ENCODE results near the gene CACNA1D. TPM values are rescaled to one million over a fixed set of nuclear protein-coding genes. Genes with fewer than 3 reads are reported as not detected.

Gene CACNA1D
- total RNA-seq, 4 donors from 2014 or later, result 12.7 to 98.9 (median 25.0) TPM

DNA sequence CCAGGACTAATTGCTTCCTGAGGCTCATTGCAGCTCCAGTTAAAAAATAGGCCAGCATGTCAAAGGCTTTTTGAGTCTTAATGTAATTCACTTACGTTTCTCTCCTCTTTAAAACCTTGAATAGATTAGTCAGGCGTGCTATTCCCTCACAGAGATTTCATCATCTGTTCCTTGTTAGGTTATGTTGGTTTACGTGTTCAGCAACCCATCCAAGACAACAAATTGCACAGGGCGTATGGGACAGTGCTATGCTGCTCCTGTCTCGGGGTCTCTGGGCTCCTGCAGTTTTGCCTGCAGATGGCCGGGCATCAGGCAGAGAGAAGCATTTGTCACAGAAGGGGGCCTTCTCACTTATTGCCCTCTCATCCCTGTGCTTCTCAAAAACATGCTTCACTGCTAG lies 234.7 kb downstream of the CACNA1D start:
- TF ChIP-seq POLR2A (IDR thresholded peaks at IDR 0.05) (no peak), POLR2AphosphoS5 (IDR thresholded peaks at IDR 0.05) (no peak), EP300 (IDR thresholded peaks at IDR 0.05; ENCODE audit: low read depth) (no peak)
- TF ChIP-seq, protein P1, sequence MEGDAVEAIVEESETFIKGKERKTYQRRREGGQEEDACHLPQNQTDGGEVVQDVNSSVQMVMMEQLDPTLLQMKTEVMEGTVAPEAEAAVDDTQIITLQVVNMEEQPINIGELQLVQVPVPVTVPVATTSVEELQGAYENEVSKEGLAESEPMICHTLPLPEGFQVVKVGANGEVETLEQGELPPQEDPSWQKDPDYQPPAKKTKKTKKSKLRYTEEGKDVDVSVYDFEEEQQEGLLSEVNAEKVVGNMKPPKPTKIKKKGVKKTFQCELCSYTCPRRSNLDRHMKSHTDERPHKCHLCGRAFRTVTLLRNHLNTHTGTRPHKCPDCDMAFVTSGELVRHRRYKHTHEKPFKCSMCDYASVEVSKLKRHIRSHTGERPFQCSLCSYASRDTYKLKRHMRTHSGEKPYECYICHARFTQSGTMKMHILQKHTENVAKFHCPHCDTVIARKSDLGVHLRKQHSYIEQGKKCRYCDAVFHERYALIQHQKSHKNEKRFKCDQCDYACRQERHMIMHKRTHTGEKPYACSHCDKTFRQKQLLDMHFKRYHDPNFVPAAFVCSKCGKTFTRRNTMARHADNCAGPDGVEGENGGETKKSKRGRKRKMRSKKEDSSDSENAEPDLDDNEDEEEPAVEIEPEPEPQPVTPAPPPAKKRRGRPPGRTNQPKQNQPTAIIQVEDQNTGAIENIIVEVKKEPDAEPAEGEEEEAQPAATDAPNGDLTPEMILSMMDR (IDR thresholded peaks at IDR 0.05), result no peak
- DNase-seq, result no peak
- Histone ChIP-seq H3K36me3 (no peaks in the 10 kb centered on the region), H3K4me3 (no peak overlapping the region), H3K9me3 (no peaks in the 10 kb centered on the region), H3K4me1 (peaks cover 0 to 3% (median 0%) of the 10 kb centered on the region in 4 donors), H3K27me3 (no peaks in the 10 kb centered on the region), H3K27ac (no peak overlapping the region)
- in situ Hi-C loops (cut with MboI; ENCODE audit: low pct_ligation_motif_present in 1 of 4, low pct_unique_long_range_greater_than_20kb in 1 of 4, low sequenced_read_pairs in 3 of 4) (no loop called here), intact Hi-C loops (cut with DNase I; ENCODE audit: low total_unique reads) (no loop called here)
- 58 to 93% methylated on average over 2 to 6 of the region's 6 CpGs for WGBS, 2 donors (ENCODE audit: low coverage in 1 of 2)

- TF ChIP-seq EP300 (IDR thresholded peaks at IDR 0.05; ENCODE audit: low read depth), result no peak
- TF ChIP-seq, protein P1 (IDR thresholded peaks at IDR 0.05), result peak in 4 of 5 experiments; percentile 12 to 23 (median 18)
- intact Hi-C loops (cut with DNase I; ENCODE audit: low total_unique reads), result no loop called here
- WGBS, 2 donors (ENCODE audit: low coverage in 1 of 2), result 23 to 38% methylated on average over 2 of the region's 2 CpGs
Observed at GRCh38 chr3:53729618-53730017, 235.2 kb downstream of the CACNA1D start.

DNA sequence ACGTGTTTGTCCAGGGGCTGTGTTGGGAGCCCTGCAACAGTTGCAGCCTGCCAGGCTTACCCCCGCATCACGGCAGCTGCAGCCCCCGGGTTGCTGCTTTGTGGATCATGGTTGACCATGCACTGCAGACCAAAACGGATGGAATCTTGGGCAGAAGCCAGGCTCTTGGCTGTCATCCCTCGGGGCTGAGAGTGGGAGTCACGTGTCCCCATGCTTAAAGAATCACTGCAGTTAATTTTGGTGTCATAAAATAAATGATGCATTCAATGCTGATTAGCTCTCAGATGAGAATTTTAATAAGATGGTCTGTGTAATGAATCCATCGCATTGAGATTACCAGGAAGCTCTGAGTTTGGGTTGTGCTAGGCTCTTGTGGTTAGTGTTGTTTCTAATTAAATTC lies 236.2 kb downstream of the CACNA1D start:
- in situ Hi-C loops (cut with MboI; ENCODE audit: low pct_ligation_motif_present in 1 of 4, low pct_unique_long_range_greater_than_20kb in 1 of 4, low sequenced_read_pairs in 3 of 4) (no loop called here), intact Hi-C loops (cut with DNase I; ENCODE audit: low total_unique reads) (no loop called here)
- TF ChIP-seq, protein P1 (IDR thresholded peaks at IDR 0.05), result no peak
- TF ChIP-seq EP300 (IDR thresholded peaks at IDR 0.05; ENCODE audit: low read depth) (no peak), POLR2A (IDR thresholded peaks at IDR 0.05) (no peak), POLR2AphosphoS5 (IDR thresholded peaks at IDR 0.05) (no peak)
- peaks cover 0 to 3% (median 0%) of the 10 kb centered on the region in 4 donors for H3K4me1 ChIP-seq
- no peaks in the 10 kb centered on the region for H3K9me3 ChIP-seq
- 51 to 77% methylated on average over 4 to 8 of the region's 8 CpGs for WGBS, 2 donors (ENCODE audit: low coverage in 1 of 2)
- H3K36me3 ChIP-seq, result no peaks in the 10 kb centered on the region
- DNase-seq, result no peak
- no peak overlapping the region for H3K4me3 ChIP-seq
- H3K27ac ChIP-seq, result no peak overlapping the region
- H3K27me3 ChIP-seq, result no peaks in the 10 kb centered on the region

More at GRCh38 chr3:53729618-53730017, 235.2 kb downstream of the CACNA1D start:
- in situ Hi-C loops (cut with MboI; ENCODE audit: low pct_ligation_motif_present in 1 of 4, low pct_unique_long_range_greater_than_20kb in 1 of 4, low sequenced_read_pairs in 3 of 4), result no loop called here
- no peaks in the 10 kb centered on the region for H3K36me3 ChIP-seq
- H3K9me3 ChIP-seq, result no peaks in the 10 kb centered on the region
- no peak overlapping the region for H3K27ac ChIP-seq
- no peak for DNase-seq
- H3K4me1 ChIP-seq, result peaks cover 0 to 3% (median 0%) of the 10 kb centered on the region in 4 donors
- no peaks in the 10 kb centered on the region for H3K27me3 ChIP-seq
- H3K4me3 ChIP-seq, result no peak overlapping the region

GRCh38 chr3:53731934-53732624 lies 237.7 kb downstream of the CACNA1D start:
- H3K9me3 ChIP-seq, result no peaks in the 10 kb centered on the region
- intact Hi-C loops (cut with DNase I; ENCODE audit: low total_unique reads), result no loop called here

More at GRCh38 chr3:53731934-53732624, 237.7 kb downstream of the CACNA1D start:
- no peak for DNase-seq
- Histone ChIP-seq H3K36me3 (no peaks in the 10 kb centered on the region), H3K4me3 (no peak overlapping the region), H3K27me3 (no peaks in the 10 kb centered on the region), H3K27ac (no peak overlapping the region), H3K4me1 (peaks cover 0 to 3% (median 0%) of the 10 kb centered on the region in 4 donors)
- TF ChIP-seq POLR2AphosphoS5 (IDR thresholded peaks at IDR 0.05), result no peak
- no peak for TF ChIP-seq EP300 (IDR thresholded peaks at IDR 0.05; ENCODE audit: low read depth)
- no peak for TF ChIP-seq POLR2A (IDR thresholded peaks at IDR 0.05)
- TF ChIP-seq, protein P1 (IDR thresholded peaks at IDR 0.05), result no peak
- in situ Hi-C loops (cut with MboI; ENCODE audit: low pct_ligation_motif_present in 1 of 4, low pct_unique_long_range_greater_than_20kb in 1 of 4, low sequenced_read_pairs in 3 of 4), result no loop called here
- WGBS, 2 donors (ENCODE audit: low coverage in 1 of 2), result 91% methylated on average over 16 of the region's 16 CpGs; no CpG with 5 or more reads in 1 of the 2 donors
